Spinal cord (tissue), 10 donors: ENCODE measurements around the gene BRD1. TPM values are rescaled to one million over a fixed set of nuclear protein-coding genes. Genes with fewer than 3 reads are reported as not detected.
"Not testable (repeated sequence)": the region's sequence is repeated elsewhere in the genome, so short reads cannot be mapped to it uniquely, and the experiment has no call there.

Experiments used
- DNase-seq, 6 donors: peaks; one replicate each; pipeline versions ENCODE4 v3.0.0 to v3.0.0-alpha.2; 2013 to 2015; ENCODE audit warnings: low spot score in 6 of 6, low read depth in 4 of 6
- H3K27ac ChIP-seq: one replicate; pipeline ENCODE4 v1.5.1; 2013; ENCODE audit warnings: low read depth, low read length, control low read depth
- H3K27me3 ChIP-seq: one replicate; pipeline ENCODE4 v1.6.1; 2013; ENCODE audit warnings: low read length; ENCODE audit not compliant: control insufficient read depth, insufficient read depth
- H3K36me3 ChIP-seq: one replicate; pipeline ENCODE4 v1.6.1; 2013; ENCODE audit warnings: low read length; ENCODE audit not compliant: control insufficient read depth, insufficient read depth
- H3K4me1 ChIP-seq: one replicate; pipeline ENCODE4 v1.6.1; 2013; ENCODE audit warnings: low read length; ENCODE audit not compliant: control insufficient read depth, insufficient read depth
- H3K4me3 ChIP-seq: one replicate; pipeline ENCODE4 v1.5.1; 2013; ENCODE audit warnings: low read depth, low read length, control low read depth
- H3K9me3 ChIP-seq: one replicate; pipeline ENCODE4 v1.6.1; 2013; ENCODE audit warnings: low read length; ENCODE audit not compliant: control insufficient read depth, insufficient read depth
- WGBS: methylation state at CpG from one replicate; pipeline ENCODE4 v1.1.5; 2013; ENCODE audit warnings: missing lambda C conversion rate; ENCODE audit not compliant: insufficient coverage; 5-methylcytosine and 5-hydroxymethylcytosine counted together
- polyA plus RNA-seq, 2 donors: library from polyadenylated mRNA; unstranded; fragments of 120-200 nt; gene quantifications; one replicate each; pipeline ENCODE4 v1.2.1, GENCODE V29; 2013; ENCODE audit not compliant: insufficient read length in 2 of 2
- total RNA-seq, 2 donors: library from RNA; depleted of rRNA in 1 of 2; stranded (reverse); fragments of 120-200 nt in 1 of 2; fragments of >200 nt in 1 of 2; gene quantifications; one replicate each; pipeline versions ENCODE4 v1.2.3 to v1.2.4, GENCODE V29; 2013 to 2014
- donor health status: healthy.

BRD1 gene
- total and polyA plus RNA-seq, 4 donors, result 25.7 to 43.2 (median 32.0) TPM

- under 1% methylated on average over 86 of the region's 86 CpGs for WGBS
Observed at GRCh38 chr22:49826603-49827270, 936 bp downstream of the BRD1 start.

GRCh38 chr22:49825944-49826602, 1.6 kb downstream of the BRD1 start:
- peak overlapping the region; percentile 53 for H3K4me3 ChIP-seq
- 17% methylated on average over 31 of the region's 31 CpGs for WGBS
- H3K9me3 ChIP-seq, result no peaks in the 10 kb centered on the region
- DNase-seq, result no peak
- peaks cover 46% of the 10 kb centered on the region for H3K36me3 ChIP-seq
- H3K27ac ChIP-seq, result peak overlapping the region; percentile 22
- peaks cover 34% of the 10 kb centered on the region for H3K4me1 ChIP-seq
- no peaks in the 10 kb centered on the region for H3K27me3 ChIP-seq

More at GRCh38 chr22:49826603-49827270, 936 bp downstream of the BRD1 start:
- Histone ChIP-seq H3K27ac (peak overlapping the region; percentile 22), H3K4me1 (peaks cover 34% of the 10 kb centered on the region), H3K27me3 (no peaks in the 10 kb centered on the region), H3K4me3 (peak overlapping the region; percentile 53), H3K9me3 (no peaks in the 10 kb centered on the region), H3K36me3 (peaks cover 41% of the 10 kb centered on the region)
- peak in 4 of 6 donors; percentile 8 to 63 (median 34) for DNase-seq

GRCh38 chr22:49825436-49825835, 2.2 kb downstream of the BRD1 start:
- Histone ChIP-seq H3K4me1 (peaks cover 34% of the 10 kb centered on the region), H3K4me3 (no peak overlapping the region), H3K27me3 (no peaks in the 10 kb centered on the region)

GRCh38 chr22:49824936-49825335, 2.7 kb downstream of the BRD1 start:
- peaks cover 34% of the 10 kb centered on the region for H3K4me1 ChIP-seq

More at GRCh38 chr22:49825436-49825835, 2.2 kb downstream of the BRD1 start:
- 70% methylated on average over 9 of the region's 10 CpGs for WGBS
- DNase-seq, result no peak
- H3K9me3 ChIP-seq, result no peaks in the 10 kb centered on the region
- H3K27ac ChIP-seq, result no peak overlapping the region
- H3K36me3 ChIP-seq, result peaks cover 52% of the 10 kb centered on the region

GRCh38 chr22:49824185-49824925, 3.3 kb downstream of the BRD1 start:
- no peaks in the 10 kb centered on the region for H3K27me3 ChIP-seq
- H3K9me3 ChIP-seq, result no peaks in the 10 kb centered on the region
- H3K4me3 ChIP-seq, result no peak overlapping the region
- 88% methylated on average over 7 of the region's 16 CpGs for WGBS
- peaks cover 62% of the 10 kb centered on the region for H3K36me3 ChIP-seq
- H3K27ac ChIP-seq, result no peak overlapping the region
- peaks cover 34% of the 10 kb centered on the region for H3K4me1 ChIP-seq
- DNase-seq, result no peak

More at GRCh38 chr22:49824936-49825335, 2.7 kb downstream of the BRD1 start:
- WGBS, result 88% methylated on average over 12 of the region's 12 CpGs
- no peaks in the 10 kb centered on the region for H3K9me3 ChIP-seq
- H3K27ac ChIP-seq, result no peak overlapping the region
- H3K27me3 ChIP-seq, result no peaks in the 10 kb centered on the region
- H3K36me3 ChIP-seq, result peaks cover 57% of the 10 kb centered on the region
- no peak overlapping the region for H3K4me3 ChIP-seq
- DNase-seq, result no peak

GRCh38 chr22:49823289-49824045, 4.2 kb downstream of the BRD1 start:
- Histone ChIP-seq H3K9me3 (no peaks in the 10 kb centered on the region), H3K4me3 (no peak overlapping the region), H3K27me3 (no peaks in the 10 kb centered on the region), H3K4me1 (peaks cover 32% of the 10 kb centered on the region), H3K36me3 (peaks cover 69% of the 10 kb centered on the region), H3K27ac (no peak overlapping the region)
- no peak for DNase-seq
- WGBS, result 91% methylated on average over 51 of the region's 53 CpGs

GRCh38 chr22:49821741-49822140, 5.9 kb downstream of the BRD1 start:
- H3K36me3 ChIP-seq, result peaks cover 86% of the 10 kb centered on the region
- peaks cover 25% of the 10 kb centered on the region for H3K4me1 ChIP-seq
- H3K9me3 ChIP-seq, H3K27me3 ChIP-seq, H3K27ac ChIP-seq, H3K4me3 ChIP-seq, DNase-seq: not testable (repeated sequence)
- WGBS, result 82% methylated on average over 11 of the region's 11 CpGs

- no peaks in the 10 kb centered on the region for H3K9me3 ChIP-seq
- H3K4me1 ChIP-seq, result peaks cover 21% of the 10 kb centered on the region
- H3K27me3 ChIP-seq, result no peaks in the 10 kb centered on the region
- no peak for DNase-seq
- no peak overlapping the region for H3K27ac ChIP-seq
- H3K36me3 ChIP-seq, result peaks cover 93% of the 10 kb centered on the region
- no peak overlapping the region for H3K4me3 ChIP-seq
- WGBS, result 56% methylated on average over 2 of the region's 7 CpGs
Observed at GRCh38 chr22:49820984-49821383, 6.7 kb downstream of the BRD1 start.

GRCh38 chr22:49817359-49817758, 10.3 kb downstream of the BRD1 start:
- no peak overlapping the region for H3K27ac ChIP-seq
- H3K36me3 ChIP-seq, result peaks cover 86% of the 10 kb centered on the region
- no peak for DNase-seq
- H3K27me3 ChIP-seq, result no peaks in the 10 kb centered on the region
- H3K9me3 ChIP-seq, result no peaks in the 10 kb centered on the region
- WGBS, result 64% methylated on average over 2 of the region's 3 CpGs
- H3K4me3 ChIP-seq, result no peak overlapping the region
- peaks cover 7% of the 10 kb centered on the region for H3K4me1 ChIP-seq
